Lower lobe of right lung (tissue), 2 donors: Measurements from ENCODE around the gene RNU7-1. TPM values are rescaled to one million over a fixed set of nuclear protein-coding genes. Genes with fewer than 3 reads are reported as not detected.

Experiments used
- ATAC-seq, 2 donors: fragments of 200-7000 bp; cut with Tn5 transposase; one replicate each; pipeline ENCODE4 v1.9.1; 2020 to 2022; ENCODE audit warnings: mild to moderate bottlenecking in 2 of 2, moderate library complexity in 2 of 2
- DNase-seq: peaks from one replicate; pipeline ENCODE4 v3.0.0-alpha.2; 2020
- H3K27ac ChIP-seq: fragments of 200-600 bp; one replicate; pipeline ENCODE4 v1.8.0; 2022
- H3K27me3 ChIP-seq: fragments of 200-600 bp; one replicate; pipeline ENCODE4 v1.8.0; 2022; ENCODE audit warnings: low read depth
- H3K36me3 ChIP-seq: fragments of 200-600 bp; one replicate; pipeline ENCODE4 v1.8.0; 2022; ENCODE audit warnings: mild to moderate bottlenecking
- H3K4me1 ChIP-seq: fragments of 200-600 bp; one replicate; pipeline ENCODE4 v1.8.0; 2022
- H3K4me3 ChIP-seq: fragments of 200-600 bp; one replicate; pipeline ENCODE4 v1.8.0; 2022; ENCODE audit warnings: mild to moderate bottlenecking
- H3K9me3 ChIP-seq: fragments of 200-600 bp; one replicate; pipeline ENCODE4 v1.8.0; 2022
- intact Hi-C: fragments of 100-400 bp; cut with DNase I; formaldehyde crosslinking; loops from one replicate; pipeline ENCODE4 v1.11.0; 2022
- total RNA-seq: library from RNA; stranded (reverse); fragmentation: NEBNext Ultra II Directional; extraction: Animal tissue kit (Norgen Biotek cat#: 25700); gene quantifications from one replicate; pipeline ENCODE4 v1.2.1, GENCODE V29; 2021
- TF ChIP-seq, protein P1 (sequence below): fragments of 200-600 bp; IDR thresholded peaks from one replicate; pipeline ENCODE4 v1.8.0; 2022; ENCODE audit warnings: antibody characterized with exemption, mild to moderate bottlenecking
- donor health status: DM: no; HTN: yes; CAD: no; lungs with severe emphysema.

The RNU7-1 gene
- total RNA-seq, 1 donor from 2014 or later = not detected

DNA sequence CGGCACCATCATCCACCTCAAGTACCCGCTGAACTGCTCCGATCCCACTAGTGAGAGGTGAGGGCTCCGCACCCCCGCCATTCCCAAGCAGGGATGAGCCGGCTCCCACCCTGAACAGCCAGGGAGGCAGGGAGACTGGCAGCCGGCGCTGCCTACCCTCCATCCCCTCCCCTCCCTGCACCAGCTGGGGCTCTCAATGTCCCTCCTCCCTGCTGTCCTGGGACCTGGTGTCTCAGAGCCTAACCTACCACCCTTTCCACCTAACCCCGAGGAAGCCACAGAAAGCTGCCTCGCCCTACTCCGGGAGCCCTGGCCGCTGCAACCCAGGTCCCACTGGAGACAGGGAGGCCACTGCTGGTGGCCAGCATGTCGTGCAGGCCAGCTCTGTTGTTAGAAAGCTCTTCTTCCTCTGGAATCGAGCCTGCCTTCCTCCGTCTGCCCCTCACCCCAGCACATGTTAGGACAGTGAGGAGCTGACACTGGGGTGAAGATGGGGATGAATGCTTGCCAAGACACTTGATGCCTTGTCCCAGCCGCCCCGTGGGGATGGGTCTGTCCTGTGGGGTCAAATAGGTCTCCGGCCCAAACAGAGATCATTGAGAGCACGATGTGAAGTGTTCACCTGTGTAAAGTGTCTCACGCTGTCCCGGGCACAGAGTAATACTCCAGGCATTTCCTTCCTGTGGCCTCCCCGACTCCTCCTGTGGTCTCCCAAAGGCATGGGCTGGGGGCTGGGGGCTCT, 8.7 kb downstream of the RNU7-1 start:
- peak; percentile 50 for DNase-seq
- H3K9me3 ChIP-seq = no peaks in the 10 kb centered on the region
- peak overlapping the region; percentile 79 for H3K27ac ChIP-seq

DNA sequence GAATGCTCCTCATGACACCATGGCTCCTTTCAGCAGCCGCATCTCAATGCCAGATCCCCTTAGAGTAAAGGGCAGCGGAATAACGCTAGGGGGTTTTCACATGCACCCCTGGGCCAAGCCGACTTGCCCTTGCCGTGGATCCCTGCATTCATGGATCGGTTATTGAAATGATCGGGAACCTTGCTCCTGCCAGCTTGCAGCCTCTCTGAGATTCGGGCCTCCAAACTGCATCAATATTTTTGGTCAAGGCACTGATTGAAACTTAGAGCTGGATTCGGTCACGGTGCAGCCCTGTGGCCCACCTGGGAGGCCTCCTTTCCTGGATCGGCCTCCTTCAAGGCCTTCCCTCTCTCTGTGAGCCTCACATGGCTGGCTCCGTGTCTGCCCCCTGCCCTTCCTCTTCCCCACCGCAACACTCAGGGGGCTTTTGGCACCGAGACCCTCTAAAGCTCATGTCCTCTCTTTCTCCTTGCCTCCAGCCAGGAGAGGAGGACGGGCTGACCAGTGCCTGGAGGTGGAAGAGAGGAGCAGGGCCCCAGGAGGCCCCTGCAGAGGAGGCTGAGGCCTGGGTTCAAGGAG, 9.3 kb downstream of the RNU7-1 start:
- Histone ChIP-seq H3K4me3 (peak overlapping the region; percentile 65), H3K27me3 (no peaks in the 10 kb centered on the region), H3K27ac (peak overlapping the region; percentile 79), H3K4me1 (peaks cover 68% of the 10 kb centered on the region), H3K9me3 (no peaks in the 10 kb centered on the region), H3K36me3 (peaks cover 34% of the 10 kb centered on the region)
- ATAC-seq (no peak), DNase-seq (no peak)
- intact Hi-C loops = no loop called here
- TF ChIP-seq, protein P1, sequence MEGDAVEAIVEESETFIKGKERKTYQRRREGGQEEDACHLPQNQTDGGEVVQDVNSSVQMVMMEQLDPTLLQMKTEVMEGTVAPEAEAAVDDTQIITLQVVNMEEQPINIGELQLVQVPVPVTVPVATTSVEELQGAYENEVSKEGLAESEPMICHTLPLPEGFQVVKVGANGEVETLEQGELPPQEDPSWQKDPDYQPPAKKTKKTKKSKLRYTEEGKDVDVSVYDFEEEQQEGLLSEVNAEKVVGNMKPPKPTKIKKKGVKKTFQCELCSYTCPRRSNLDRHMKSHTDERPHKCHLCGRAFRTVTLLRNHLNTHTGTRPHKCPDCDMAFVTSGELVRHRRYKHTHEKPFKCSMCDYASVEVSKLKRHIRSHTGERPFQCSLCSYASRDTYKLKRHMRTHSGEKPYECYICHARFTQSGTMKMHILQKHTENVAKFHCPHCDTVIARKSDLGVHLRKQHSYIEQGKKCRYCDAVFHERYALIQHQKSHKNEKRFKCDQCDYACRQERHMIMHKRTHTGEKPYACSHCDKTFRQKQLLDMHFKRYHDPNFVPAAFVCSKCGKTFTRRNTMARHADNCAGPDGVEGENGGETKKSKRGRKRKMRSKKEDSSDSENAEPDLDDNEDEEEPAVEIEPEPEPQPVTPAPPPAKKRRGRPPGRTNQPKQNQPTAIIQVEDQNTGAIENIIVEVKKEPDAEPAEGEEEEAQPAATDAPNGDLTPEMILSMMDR = no peak

More for the DNA sequence above, 8.7 kb downstream of the RNU7-1 start:
- Histone ChIP-seq H3K27me3 (no peaks in the 10 kb centered on the region), H3K36me3 (peaks cover 28% of the 10 kb centered on the region), H3K4me3 (peak overlapping the region; percentile 65), H3K4me1 (peaks cover 61% of the 10 kb centered on the region)
- ATAC-seq = no peak
- intact Hi-C loops = no loop called here
- TF ChIP-seq, protein P1 = no peak

DNA sequence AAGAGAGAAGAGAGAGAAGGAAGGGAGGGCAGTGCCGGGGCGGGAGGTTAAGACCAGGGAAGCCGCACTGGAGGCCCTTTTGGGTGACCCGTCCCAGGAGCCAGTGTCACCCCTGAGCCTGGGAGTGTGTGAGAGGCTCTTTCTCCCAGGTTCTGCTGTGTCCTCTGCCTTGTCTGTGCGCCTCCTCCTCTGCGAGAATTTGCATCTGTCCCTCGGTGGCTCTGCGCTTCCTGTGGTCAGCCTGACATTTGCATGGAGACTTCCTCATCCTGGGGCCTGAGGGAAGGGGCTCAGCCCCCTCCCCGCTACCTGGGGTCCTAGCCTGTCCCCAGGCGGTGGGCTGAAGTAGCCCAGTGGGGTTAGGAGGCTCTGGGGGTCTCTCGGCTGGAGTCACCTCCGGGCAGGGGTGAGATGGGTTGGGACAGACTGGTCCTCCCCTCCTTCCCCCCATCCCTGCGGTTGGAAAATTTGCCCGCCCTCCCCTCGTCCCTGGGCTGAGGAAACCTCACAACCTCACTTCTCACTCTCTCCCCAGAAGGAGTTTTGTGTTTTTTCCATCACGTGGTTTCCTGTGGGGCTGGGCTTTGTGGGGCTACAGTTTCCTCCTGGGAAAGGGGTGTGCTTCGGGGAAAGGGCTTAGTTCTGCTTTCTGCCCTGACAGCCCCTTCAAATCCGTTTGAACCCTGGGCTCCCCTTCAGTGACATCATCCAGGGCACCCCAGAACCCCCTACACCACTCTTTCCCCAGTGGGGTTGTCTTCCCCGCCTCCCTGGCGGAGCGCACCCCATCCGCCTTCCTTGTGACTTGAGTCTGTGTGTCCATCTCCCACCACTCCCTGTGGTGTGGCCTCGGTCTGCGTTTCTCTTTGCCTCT, 10.1 kb downstream of the RNU7-1 start:
- H3K27ac ChIP-seq = peak overlapping the region; percentile 79
- TF ChIP-seq, protein P1 = no peak
- no peaks in the 10 kb centered on the region for H3K9me3 ChIP-seq
- intact Hi-C loops = no loop called here
- no peaks in the 10 kb centered on the region for H3K27me3 ChIP-seq
- H3K36me3 ChIP-seq = peaks cover 34% of the 10 kb centered on the region
- peaks cover 73% of the 10 kb centered on the region for H3K4me1 ChIP-seq
- peak overlapping the region; percentile 65 for H3K4me3 ChIP-seq
- DNase-seq (peak; percentile 83), ATAC-seq (peak; percentile 60 to 69)

DNA sequence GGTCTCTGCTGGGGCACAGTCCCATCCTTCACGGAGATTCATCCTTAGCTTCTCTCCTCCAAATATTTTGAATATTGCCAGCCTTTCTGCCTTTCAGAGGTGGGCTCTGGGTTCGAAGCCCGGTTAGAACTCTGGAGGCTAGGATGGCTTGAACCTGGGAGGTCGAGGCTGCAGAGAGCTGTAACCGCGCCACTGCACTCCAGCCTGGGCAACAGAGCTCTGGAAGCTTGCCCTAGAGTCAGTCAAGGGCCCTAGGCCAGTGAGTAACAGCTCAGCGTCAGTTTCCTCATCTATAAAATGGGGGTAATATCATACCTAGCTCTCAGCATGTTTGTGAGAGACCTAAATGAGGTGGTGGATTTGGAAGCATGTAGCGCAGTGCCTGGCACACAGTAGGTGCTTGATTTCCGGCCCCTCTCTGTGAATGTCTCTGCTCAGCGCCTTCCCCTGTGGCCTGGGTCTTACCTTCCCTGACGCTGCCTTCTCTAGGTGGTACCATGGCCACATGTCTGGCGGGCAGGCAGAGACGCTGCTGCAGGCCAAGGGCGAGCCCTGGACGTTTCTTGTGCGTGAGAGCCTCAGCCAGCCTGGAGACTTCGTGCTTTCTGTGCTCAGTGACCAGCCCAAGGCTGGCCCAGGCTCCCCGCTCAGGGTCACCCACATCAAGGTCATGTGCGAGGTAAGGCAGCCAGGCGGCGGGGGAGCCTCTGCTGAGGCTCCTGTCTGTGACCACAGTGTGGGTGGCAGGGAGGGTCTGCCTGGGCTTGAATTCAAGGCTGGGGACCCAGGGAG, 10.9 kb downstream of the RNU7-1 start:
- DNase-seq = peak; percentile 34
- Histone ChIP-seq H3K4me3 (peak overlapping the region; percentile 65), H3K36me3 (peaks cover 34% of the 10 kb centered on the region), H3K9me3 (no peaks in the 10 kb centered on the region), H3K4me1 (peaks cover 74% of the 10 kb centered on the region), H3K27ac (peak overlapping the region; percentile 79), H3K27me3 (no peaks in the 10 kb centered on the region)
- TF ChIP-seq, protein P1 = no peak
- ATAC-seq = no peak
- intact Hi-C loops = no loop called here
